ENCODE data around the gene OR7A17. TPM values are rescaled to one million over a fixed set of nuclear protein-coding genes. Genes with fewer than 3 reads are reported as not detected.

OR7A17 gene
- total and polyA plus RNA-seq, 2 donors (not counting 1 experiment from before 2014, with no cell fraction given), result not detected

- TF ChIP-seq CTCF (conservative IDR thresholded peaks at IDR 0.05 in 1 of 2, IDR thresholded peaks at IDR 0.05 in 1 of 2; ENCODE audit: low read depth in 1 of 2, low read length in 2 of 2), result no peak
- no peak for TF ChIP-seq EZH2 (IDR thresholded peaks at IDR 0.05; ENCODE audit: low read length, missing control alignments)
These were observed 29.2 kb upstream of the OR7A17 start for GRCh38 chr19:14915116-14915515.

DNA sequence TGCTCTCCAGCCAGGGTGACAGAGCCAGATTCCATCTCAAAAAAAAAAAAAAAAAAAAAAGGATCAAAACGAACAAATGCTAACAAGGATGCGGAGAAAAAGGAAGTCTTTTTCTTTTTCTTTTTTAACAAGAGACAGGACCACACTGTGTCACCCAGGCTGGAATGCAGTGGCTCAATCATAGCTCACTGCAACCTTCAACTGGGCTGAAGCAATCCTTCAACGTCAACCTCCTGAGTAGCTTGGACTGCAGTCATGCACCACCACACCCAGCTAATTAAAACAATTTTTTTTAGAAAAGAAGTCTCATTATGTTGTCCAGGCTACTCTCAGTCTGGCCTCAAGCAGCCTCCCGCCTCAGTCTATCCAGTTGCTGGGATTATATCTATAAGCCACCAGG, 20.8 kb upstream of the OR7A17 start:
- no peaks in the 10 kb centered on the region for H3K27me3 ChIP-seq (ENCODE audit: control insufficient read depth, insufficient read depth, low read length)
- no peaks in the 10 kb centered on the region for H3K4me1 ChIP-seq (ENCODE audit: control insufficient read depth, extremely low read depth, insufficient read depth, low read length)
- H3K4me3 ChIP-seq (replicated peaks in 1 of 4; ENCODE audit: control extremely low read depth in 1 of 4, insufficient read depth in 1 of 4, low read depth in 3 of 4, low read length in 4 of 4), result no peak overlapping the region
- no peaks in the 10 kb centered on the region for H4K20me1 ChIP-seq (ENCODE audit: control insufficient read depth, extremely low read depth, insufficient read depth, low read length)
- no peak overlapping the region for H3K9ac ChIP-seq (ENCODE audit: insufficient read depth, low read length)
- H3K9me3 ChIP-seq (ENCODE audit: control insufficient read depth, insufficient read depth, low read depth, low read length), result no peaks in the 10 kb centered on the region
- no peak overlapping the region for H3K4me2 ChIP-seq (ENCODE audit: extremely low read depth, insufficient read depth, low read length)
- H3K27ac ChIP-seq (ENCODE audit: insufficient read depth, low read length), result no peak overlapping the region
- TF ChIP-seq CTCF (conservative IDR thresholded peaks at IDR 0.05 in 1 of 2, IDR thresholded peaks at IDR 0.05 in 1 of 2; ENCODE audit: low read depth in 1 of 2, low read length in 2 of 2), result no peak
- TF ChIP-seq EZH2 (IDR thresholded peaks at IDR 0.05; ENCODE audit: low read length, missing control alignments), result no peak
- no peak overlapping the region for H2AFZ ChIP-seq (ENCODE audit: low read length)
- DNase-seq (ENCODE audit: low read depth in 2 of 2), result no peak
- H3K79me2 ChIP-seq (ENCODE audit: control insufficient read depth, insufficient read depth, low read length), result no peaks in the 10 kb centered on the region
- no peaks in the 10 kb centered on the region for H3K36me3 ChIP-seq (ENCODE audit: control insufficient read depth, insufficient read depth, low read length)

More at GRCh38 chr19:14915116-14915515, 29.2 kb upstream of the OR7A17 start:
- H3K4me1 ChIP-seq (ENCODE audit: control insufficient read depth, extremely low read depth, insufficient read depth, low read length), result no peaks in the 10 kb centered on the region
- no peak overlapping the region for H3K9ac ChIP-seq (ENCODE audit: insufficient read depth, low read length)
- no peak overlapping the region for H3K27ac ChIP-seq (ENCODE audit: insufficient read depth, low read length)
- no peaks in the 10 kb centered on the region for H3K79me2 ChIP-seq (ENCODE audit: control insufficient read depth, insufficient read depth, low read length)
- no peak overlapping the region for H2AFZ ChIP-seq (ENCODE audit: low read length)
- no peaks in the 10 kb centered on the region for H3K36me3 ChIP-seq (ENCODE audit: control insufficient read depth, insufficient read depth, low read length)
- H4K20me1 ChIP-seq (ENCODE audit: control insufficient read depth, extremely low read depth, insufficient read depth, low read length), result no peaks in the 10 kb centered on the region
- no peaks in the 10 kb centered on the region for H3K9me3 ChIP-seq (ENCODE audit: control insufficient read depth, insufficient read depth, low read depth, low read length)
- no peaks in the 10 kb centered on the region for H3K27me3 ChIP-seq (ENCODE audit: control insufficient read depth, insufficient read depth, low read length)
- DNase-seq (ENCODE audit: low read depth in 2 of 2), result no peak
- no peak overlapping the region for H3K4me3 ChIP-seq (replicated peaks in 1 of 4; ENCODE audit: control extremely low read depth in 1 of 4, insufficient read depth in 1 of 4, low read depth in 3 of 4, low read length in 4 of 4)
- H3K4me2 ChIP-seq (ENCODE audit: extremely low read depth, insufficient read depth, low read length), result no peak overlapping the region

GRCh38 chr19:14901675-14902260, 15.8 kb upstream of the OR7A17 start:
- no peaks in the 10 kb centered on the region for H3K4me1 ChIP-seq (ENCODE audit: control insufficient read depth, extremely low read depth, insufficient read depth, low read length)
- no peaks in the 10 kb centered on the region for H3K27me3 ChIP-seq (ENCODE audit: control insufficient read depth, insufficient read depth, low read length)
- H3K9ac ChIP-seq (ENCODE audit: insufficient read depth, low read length), result no peak overlapping the region
- H3K27ac ChIP-seq (ENCODE audit: insufficient read depth, low read length), result no peak overlapping the region
- no peak overlapping the region for H3K4me2 ChIP-seq (ENCODE audit: extremely low read depth, insufficient read depth, low read length)
- no peaks in the 10 kb centered on the region for H3K36me3 ChIP-seq (ENCODE audit: control insufficient read depth, insufficient read depth, low read length)
- H3K79me2 ChIP-seq (ENCODE audit: control insufficient read depth, insufficient read depth, low read length), result no peaks in the 10 kb centered on the region
- H4K20me1 ChIP-seq (ENCODE audit: control insufficient read depth, extremely low read depth, insufficient read depth, low read length), result no peaks in the 10 kb centered on the region
- TF ChIP-seq CTCF (conservative IDR thresholded peaks at IDR 0.05 in 1 of 2, IDR thresholded peaks at IDR 0.05 in 1 of 2; ENCODE audit: low read depth in 1 of 2, low read length in 2 of 2), result no peak
- no peak for TF ChIP-seq EZH2 (IDR thresholded peaks at IDR 0.05; ENCODE audit: low read length, missing control alignments)
- no peaks in the 10 kb centered on the region for H3K9me3 ChIP-seq (ENCODE audit: control insufficient read depth, insufficient read depth, low read depth, low read length)
- DNase-seq (ENCODE audit: low read depth in 2 of 2), result no peak
- no peak overlapping the region for H2AFZ ChIP-seq (ENCODE audit: low read length)
- H3K4me3 ChIP-seq (replicated peaks in 1 of 4; ENCODE audit: control extremely low read depth in 1 of 4, insufficient read depth in 1 of 4, low read depth in 3 of 4, low read length in 4 of 4), result no peak overlapping the region
